A673 (cell line): ENCODE measurements around the gene TMED5. TPM values are rescaled to one million over a fixed set of nuclear protein-coding genes. Genes with fewer than 3 reads are reported as not detected.

ENCODE experiments used
- BruUV-seq: library from RNA; stranded (reverse); fragments of 400-500 nt; replicated peaks from 2 replicates; lab custom pipeline; 2021; lab: Mats Ljungman, UMichigan
- CTCF ChIA-PET: fragments of 300-600 bp; sonication (Branson Sonifier 250); formaldehyde crosslinking; loops from one replicate; lab custom pipeline; 2022; ENCODE audit warnings: antibody characterized with exemption; lab: Charles Lee
- POLR2A ChIA-PET: fragments of 300-600 bp; sonication (Branson Sonifier 250); formaldehyde crosslinking; loops from one replicate; lab custom pipeline; 2022; ENCODE audit warnings: antibody characterized with exemption; ENCODE audit not compliant: low non-redundant PET; lab: Charles Lee
- DNase-seq: peaks from one replicate; pipeline ENCODE4 v3.0.0-alpha.2; 2015; ENCODE audit warnings: low spot score
- H3K27ac ChIP-seq: fragments of 200-600 bp; sonication (generic); 2 replicates; pipeline ENCODE4 v1.5.1; 2016; ENCODE audit warnings: mixed run types, low read depth, mild to moderate bottlenecking, mixed read lengths, antibody characterized with exemption, low read length; ENCODE audit not compliant: poor library complexity, severe bottlenecking
- H3K27me3 ChIP-seq: fragments of 200-600 bp; sonication (generic); replicated peaks from 2 replicates; pipeline ENCODE4 v1.6.1; 2017; ENCODE audit warnings: mixed run types, low read depth, mild to moderate bottlenecking, mixed read lengths, antibody characterized with exemption, low read length; ENCODE audit not compliant: insufficient read depth, poor library complexity
- H3K36me3 ChIP-seq: fragments of 200-600 bp; sonication (generic); 2 replicates; pipeline ENCODE4 v1.6.1; 2016; ENCODE audit warnings: mixed run types, mild to moderate bottlenecking, mixed read lengths, antibody characterized with exemption, low read length; ENCODE audit not compliant: insufficient read depth, poor library complexity, severe bottlenecking
- H3K4me1 ChIP-seq: fragments of 200-600 bp; sonication (generic); 2 replicates; pipeline ENCODE4 v1.6.1; 2017; ENCODE audit warnings: mixed run types, mild to moderate bottlenecking, mixed read lengths, antibody characterized with exemption, low read length; ENCODE audit not compliant: insufficient read depth, poor library complexity, severe bottlenecking
- H3K4me3 ChIP-seq: fragments of 200-600 bp; sonication (generic); 2 replicates; pipeline ENCODE4 v1.5.1; 2016; ENCODE audit warnings: low read depth, mixed run types, mild to moderate bottlenecking, mixed read lengths, low read length; ENCODE audit not compliant: poor library complexity, severe bottlenecking
- H3K9me3 ChIP-seq: fragments of 200-600 bp; sonication (generic); 2 replicates; pipeline ENCODE4 v1.6.1; 2016; ENCODE audit warnings: mixed run types, low read depth, mild to moderate bottlenecking, mixed read lengths, antibody characterized with exemption, low read length; ENCODE audit not compliant: poor library complexity, severe bottlenecking
- CTCF ChIP-seq: fragments of 300-800, 200-600 bp; sonication (generic); conservative IDR thresholded peaks from 2 replicates; pipeline ENCODE4 v1.5.1; 2017; ENCODE audit warnings: low read depth, mild to moderate bottlenecking, antibody characterized with exemption, low read length, moderate library complexity, mixed read lengths
- EZH2 ChIP-seq: fragments of 200-600 bp; sonication (generic); IDR thresholded peaks from 2 replicates; pipeline ENCODE4 v1.6.1; 2017; ENCODE audit warnings: borderline replicate concordance, low read depth, mild to moderate bottlenecking, mixed read lengths, antibody characterized with exemption, low read length; ENCODE audit not compliant: poor library complexity, severe bottlenecking
- intact Hi-C: fragments of 100-400 bp; cut with micrococcal nuclease; formaldehyde crosslinking; loops from one replicate; pipeline ENCODE4 v1.10.0; 2022; ENCODE audit not compliant: unreplicated experiment
- total RNA-seq: library from RNA; stranded (reverse); gene quantifications from 2 replicates; pipeline ENCODE4 v1.2.3, GENCODE V29; 2021

Gene TMED5
- total RNA-seq, 1 experiment from 2014 or later, result 52.6 TPM

DNA sequence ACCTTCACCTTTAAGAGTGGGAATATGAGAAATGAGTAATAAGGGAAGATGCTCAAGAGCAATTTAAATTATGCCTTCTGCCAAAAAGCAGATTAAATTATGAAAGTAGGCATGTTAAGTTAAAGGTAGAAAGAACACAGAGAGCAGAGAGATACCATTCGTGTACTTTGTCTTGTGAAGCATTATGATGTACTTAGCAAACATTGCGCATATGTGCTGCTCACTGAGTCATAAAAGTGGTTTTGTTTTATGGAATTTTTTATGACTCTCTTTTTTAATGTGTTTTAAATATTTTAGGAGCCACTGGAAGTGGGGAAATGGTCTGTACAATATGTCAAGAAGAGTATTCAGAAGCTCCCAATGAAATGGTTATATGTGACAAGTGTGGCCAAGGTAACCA, 65.8 kb downstream of the TMED5 start:
- TF ChIP-seq EZH2, result no peak
- no peak for TF ChIP-seq CTCF
- POLR2A ChIA-PET, result no interaction called here
- Histone ChIP-seq H3K4me3 (no peak overlapping the region), H3K27ac (no peak overlapping the region), H3K4me1 (peaks cover 11% of the 10 kb centered on the region), H3K36me3 (peaks cover 50% of the 10 kb centered on the region), H3K27me3 (no peaks in the 10 kb centered on the region), H3K9me3 (no peaks in the 10 kb centered on the region)
- DNase-seq, result no peak
- BruUV-seq, result no TSS peak
- intact Hi-C loops, result no loop called here
- CTCF ChIA-PET, result no interaction called here

GRCh38 chr1:93113127-93113526, 67.1 kb downstream of the TMED5 start:
- POLR2A ChIA-PET, result no interaction called here
- H3K27me3 ChIP-seq, result no peaks in the 10 kb centered on the region
- intact Hi-C loops, result no loop called here
- H3K4me3 ChIP-seq, result no peak overlapping the region
- TF ChIP-seq CTCF (no peak), EZH2 (no peak)
- peaks cover 9% of the 10 kb centered on the region for H3K9me3 ChIP-seq
- CTCF ChIA-PET, result no interaction called here
- H3K4me1 ChIP-seq, result peaks cover 11% of the 10 kb centered on the region
- H3K36me3 ChIP-seq, result peaks cover 47% of the 10 kb centered on the region
- DNase-seq, result no peak
- BruUV-seq, result no TSS peak
- H3K27ac ChIP-seq, result no peak overlapping the region

DNA sequence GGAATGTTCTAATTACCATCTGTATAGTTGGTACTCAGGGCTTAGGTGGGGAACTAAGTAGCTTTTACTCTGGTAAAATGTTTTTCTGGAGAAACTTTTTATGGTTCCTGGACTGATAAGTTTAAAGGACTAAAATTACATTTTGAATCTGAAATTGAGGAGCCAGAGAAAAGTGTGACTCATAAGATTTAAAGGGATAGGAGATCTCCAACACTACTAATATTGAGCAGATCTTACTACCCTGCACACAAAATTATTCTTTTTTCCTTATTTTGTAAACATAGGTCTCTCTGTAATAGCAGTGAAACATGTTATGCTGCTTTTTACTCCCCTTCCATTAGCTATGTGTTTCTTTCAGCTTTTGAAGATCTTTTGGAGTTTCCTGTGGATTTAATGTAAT, 68.7 kb downstream of the TMED5 start:
- intact Hi-C loops, result no loop called here
- BruUV-seq, result no TSS peak
- DNase-seq, result no peak
- no peak overlapping the region for H3K4me3 ChIP-seq
- H3K36me3 ChIP-seq, result peaks cover 41% of the 10 kb centered on the region
- ChIA-PET CTCF (no interaction called here), POLR2A (no interaction called here)
- no peaks in the 10 kb centered on the region for H3K27me3 ChIP-seq
- peaks cover 11% of the 10 kb centered on the region for H3K4me1 ChIP-seq
- TF ChIP-seq EZH2 (no peak), CTCF (no peak)
- H3K27ac ChIP-seq, result peak overlapping the region; percentile 50
- H3K9me3 ChIP-seq, result peaks cover 21% of the 10 kb centered on the region
